Breast epithelium (tissue), 4 donors: Measurements from ENCODE around the gene MACROD1. TPM values are rescaled to one million over a fixed set of nuclear protein-coding genes. Genes with fewer than 3 reads are reported as not detected.
"Not testable (repeated sequence)": the region's sequence is repeated elsewhere in the genome, so short reads cannot be mapped to it uniquely, and the experiment has no call there.

Experiments
- DNase-seq, 2 donors: peaks; one replicate each; pipeline ENCODE4 v3.0.0-alpha.2; 2019; ENCODE audit warnings: low spot score in 2 of 2
- H3K27ac ChIP-seq, 2 donors: fragments of 200-600 bp; sonication (generic) in 1 of 2; one replicate each; pipeline ENCODE4 v1.5.1; 2016 to 2019; ENCODE audit warnings: mild to moderate bottlenecking in 1 of 2
- H3K27me3 ChIP-seq, 2 donors: fragments of 200-600 bp; sonication (generic) in 1 of 2; one replicate each; pipeline versions ENCODE4 v1.5.1 to v1.6.0; 2017 to 2019; ENCODE audit warnings: control low read depth in 1 of 2, mild to moderate bottlenecking in 1 of 2
- H3K36me3 ChIP-seq: fragments of 200-600 bp; one replicate; pipeline ENCODE4 v1.5.1; 2019
- H3K4me1 ChIP-seq, 2 donors: fragments of 200-600 bp; sonication (generic); one replicate each; pipeline ENCODE4 v1.5.1; 2016 to 2019; ENCODE audit warnings: control low read depth in 1 of 2
- H3K4me3 ChIP-seq, 3 donors: fragments of 200-600 bp; sonication (generic); 1 replicate in 2 of 3; 2 replicates in 1 of 3; pipeline ENCODE4 v1.5.1; 2016 to 2019; ENCODE audit warnings: mild to moderate bottlenecking in 3 of 3, moderate library complexity in 2 of 3
- H3K9me3 ChIP-seq, 2 donors: fragments of 200-600 bp; sonication (generic) in 1 of 2; one replicate each; pipeline ENCODE4 v1.5.1; 2016 to 2019; ENCODE audit warnings: control low read depth in 1 of 2
- POLR2A ChIP-seq: fragments of 450-650 bp; IDR thresholded peaks from one replicate; pipeline ENCODE4 v1.6.1; 2016; ENCODE audit warnings: antibody characterized with exemption, mild to moderate bottlenecking, moderate library complexity
- POLR2AphosphoS5 ChIP-seq, 3 donors: sonication (generic); formaldehyde crosslinking; IDR thresholded peaks; one replicate each; pipeline ENCODE4 v1.6.1; 2017; ENCODE audit warnings: antibody characterized with exemption in 3 of 3
- intact Hi-C: fragments of 100-400 bp; cut with DNase I; formaldehyde crosslinking; loops from one replicate; pipeline ENCODE4 v1.15.1; 2023; ENCODE audit warnings: low total_unique reads
- total RNA-seq, 3 donors: library from RNA; depleted of rRNA; stranded (reverse); fragments of >200 nt; gene quantifications; one replicate each; pipeline ENCODE4 v1.1.0, GENCODE V29; 2016
- TF ChIP-seq, protein P1 (sequence below), 3 donors: fragments of 450-650 bp; IDR thresholded peaks; one replicate each; pipeline ENCODE4 v1.5.1; 2016 to 2017; ENCODE audit warnings: antibody characterized with exemption in 3 of 3, mild to moderate bottlenecking in 3 of 3, moderate library complexity in 3 of 3

MACROD1 gene
- total RNA-seq, 3 donors from 2014 or later, result 19.7 to 113 (median 40.3) TPM

DNA sequence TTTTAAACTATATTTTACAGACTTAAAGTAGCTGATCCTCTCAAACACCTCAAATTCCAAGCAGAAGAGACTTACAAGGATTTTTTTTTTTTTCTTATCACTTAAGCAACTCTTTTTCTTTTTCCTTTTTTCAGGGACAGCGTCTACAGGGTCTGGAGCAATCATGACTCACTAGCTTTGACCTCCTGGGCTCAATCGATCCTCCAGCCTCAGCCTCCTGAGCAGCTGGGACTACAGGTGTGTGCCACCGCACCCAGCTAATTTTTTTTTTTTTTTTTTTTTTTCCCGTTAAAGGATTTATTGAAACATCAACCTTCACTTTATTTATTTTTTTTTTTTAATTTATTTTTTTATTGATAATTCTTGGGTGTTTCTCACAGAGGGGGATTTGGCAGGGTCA is 4.5 kb upstream of the MACROD1 start:
- no peaks in the 10 kb centered on the region for H3K27me3 ChIP-seq

DNA sequence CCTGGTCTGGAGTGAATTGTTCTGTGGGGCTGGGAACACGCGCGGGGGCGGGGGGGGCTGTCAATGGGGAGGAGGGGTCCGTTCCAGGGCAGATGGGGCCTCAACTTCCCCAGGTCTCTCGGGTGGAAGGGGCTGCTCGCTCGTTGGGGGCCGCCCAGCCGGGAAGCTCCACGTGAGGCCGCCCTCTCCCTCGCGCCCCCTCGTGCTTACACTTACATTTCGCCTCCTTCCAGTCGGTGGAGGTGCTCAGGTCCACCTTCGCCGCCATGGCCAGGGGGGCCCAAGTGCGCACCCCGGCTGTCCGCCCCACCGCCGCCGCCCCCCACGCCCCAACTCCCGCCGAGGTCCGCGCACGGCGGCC is 452 bp downstream of the MACROD1 start:
- Histone ChIP-seq H3K4me1 (peaks cover 0 to 4% of the 10 kb centered on the region in 2 donors), H3K36me3 (no peaks in the 10 kb centered on the region), H3K4me3 (peak overlapping the region; percentile 73 to 93 (median 85)), H3K27me3 (no peaks in the 10 kb centered on the region), H3K9me3 (no peaks in the 10 kb centered on the region), H3K27ac (peak overlapping the region; percentile 79 to 92)
- no peak for TF ChIP-seq POLR2AphosphoS5 (IDR thresholded peaks at IDR 0.05)
- no peak for TF ChIP-seq POLR2A
- TF ChIP-seq, protein P1, sequence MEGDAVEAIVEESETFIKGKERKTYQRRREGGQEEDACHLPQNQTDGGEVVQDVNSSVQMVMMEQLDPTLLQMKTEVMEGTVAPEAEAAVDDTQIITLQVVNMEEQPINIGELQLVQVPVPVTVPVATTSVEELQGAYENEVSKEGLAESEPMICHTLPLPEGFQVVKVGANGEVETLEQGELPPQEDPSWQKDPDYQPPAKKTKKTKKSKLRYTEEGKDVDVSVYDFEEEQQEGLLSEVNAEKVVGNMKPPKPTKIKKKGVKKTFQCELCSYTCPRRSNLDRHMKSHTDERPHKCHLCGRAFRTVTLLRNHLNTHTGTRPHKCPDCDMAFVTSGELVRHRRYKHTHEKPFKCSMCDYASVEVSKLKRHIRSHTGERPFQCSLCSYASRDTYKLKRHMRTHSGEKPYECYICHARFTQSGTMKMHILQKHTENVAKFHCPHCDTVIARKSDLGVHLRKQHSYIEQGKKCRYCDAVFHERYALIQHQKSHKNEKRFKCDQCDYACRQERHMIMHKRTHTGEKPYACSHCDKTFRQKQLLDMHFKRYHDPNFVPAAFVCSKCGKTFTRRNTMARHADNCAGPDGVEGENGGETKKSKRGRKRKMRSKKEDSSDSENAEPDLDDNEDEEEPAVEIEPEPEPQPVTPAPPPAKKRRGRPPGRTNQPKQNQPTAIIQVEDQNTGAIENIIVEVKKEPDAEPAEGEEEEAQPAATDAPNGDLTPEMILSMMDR (IDR thresholded peaks at IDR 0.05), result no peak
- intact Hi-C loops, result loop anchor here (5.0 kb wide), 1 partner anchor 243 kb away; no protein-coding TSS in a partner anchor
- DNase-seq, result no peak

More for the DNA sequence above, 4.5 kb upstream of the MACROD1 start:
- no peak for TF ChIP-seq POLR2AphosphoS5 (IDR thresholded peaks at IDR 0.05)
- Histone ChIP-seq H3K27ac (no peak overlapping the region), H3K9me3 (peaks cover 0 to 6% of the 10 kb centered on the region in 2 donors), H3K36me3 (no peaks in the 10 kb centered on the region), H3K4me3 (no peak overlapping the region), H3K4me1 (no peaks in the 10 kb centered on the region)
- DNase-seq, result no peak
- intact Hi-C loops, result no loop called here

DNA sequence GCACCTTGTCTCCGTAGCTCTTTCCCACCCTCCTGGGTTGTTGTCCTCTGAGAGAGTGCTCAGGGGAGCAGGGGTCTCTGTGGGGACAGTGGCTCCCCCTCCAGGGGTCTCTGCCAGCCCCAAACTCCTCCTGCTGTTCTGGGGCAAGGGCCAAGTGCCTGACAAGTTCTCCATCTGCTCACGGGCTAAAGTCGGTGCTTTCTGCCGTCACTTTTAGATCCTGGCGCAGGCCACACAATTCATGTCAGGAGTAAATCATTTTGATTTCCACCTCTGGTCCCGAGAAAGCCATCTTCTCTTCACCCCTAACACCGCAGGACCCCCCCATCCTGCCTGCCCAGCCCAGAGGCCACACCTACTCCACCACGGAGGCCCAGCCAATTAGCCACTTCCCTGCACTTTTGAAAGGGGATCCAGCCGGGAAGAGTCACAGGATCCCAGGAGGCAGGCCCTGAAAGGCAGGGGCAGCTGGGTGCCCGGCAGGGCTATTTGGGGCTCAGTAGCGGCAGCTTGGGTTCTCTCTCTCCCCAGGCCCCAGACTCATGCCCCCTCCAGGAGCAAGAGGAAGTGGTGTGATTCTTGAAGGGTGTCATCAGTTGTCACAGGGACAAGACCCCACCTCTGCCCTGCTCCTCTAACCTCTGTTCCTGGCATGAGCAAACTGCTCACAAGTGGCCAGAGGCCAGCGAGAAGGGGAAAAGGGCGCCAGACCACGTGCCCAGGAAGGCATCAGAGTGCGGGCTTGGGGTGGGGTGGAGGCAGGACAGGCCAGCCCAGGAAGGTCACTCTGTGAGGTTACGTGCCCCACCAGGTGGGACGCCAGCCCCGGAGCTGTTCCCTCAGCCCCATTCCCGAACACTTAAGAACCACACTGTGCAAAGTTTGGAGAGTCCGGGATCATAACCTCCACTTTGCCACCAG is 1.3 kb downstream of the MACROD1 start:
- no peaks in the 10 kb centered on the region for H3K9me3 ChIP-seq
- H3K4me1 ChIP-seq, result peaks cover 0 to 4% of the 10 kb centered on the region in 2 donors
- H3K27me3 ChIP-seq, result no peaks in the 10 kb centered on the region
- H3K4me3 ChIP-seq, result peak overlapping the region; percentile 73 to 93 (median 85)
- H3K27ac ChIP-seq, result peak overlapping the region; percentile 17 to 92
- TF ChIP-seq POLR2AphosphoS5 (IDR thresholded peaks at IDR 0.05), result no peak
- no peak for TF ChIP-seq POLR2A
- TF ChIP-seq, protein P1 (IDR thresholded peaks at IDR 0.05), result no peak
- intact Hi-C loops, result loop anchor here (5.0 kb wide), 1 partner anchor 242 kb away; no protein-coding TSS in a partner anchor
- no peak for DNase-seq
- no peaks in the 10 kb centered on the region for H3K36me3 ChIP-seq

DNA sequence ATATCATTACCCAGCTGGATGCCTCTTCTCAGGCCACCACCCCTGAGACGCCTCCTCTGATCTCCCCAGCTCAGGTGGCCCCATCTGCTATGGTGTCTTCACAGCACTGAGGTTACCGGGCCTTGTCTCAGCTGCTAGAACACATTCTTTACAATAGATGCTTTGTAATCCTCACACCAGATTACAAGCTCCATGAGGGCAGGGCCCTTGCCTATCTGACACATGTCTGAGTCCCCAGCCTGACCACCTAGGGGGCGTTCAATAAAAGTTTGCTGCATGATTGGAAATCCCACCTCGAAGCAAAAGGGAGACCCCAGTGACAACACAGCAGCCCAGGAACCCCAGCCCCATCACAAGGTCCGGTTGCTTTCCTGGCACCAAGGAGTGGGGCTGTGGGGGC is 2.0 kb downstream of the MACROD1 start:
- Histone ChIP-seq H3K4me1 (peaks cover 0 to 4% of the 10 kb centered on the region in 2 donors), H3K4me3 (no peak overlapping the region), H3K36me3 (no peaks in the 10 kb centered on the region), H3K9me3 (no peaks in the 10 kb centered on the region), H3K27ac (no peak overlapping the region), H3K27me3 (no peaks in the 10 kb centered on the region)
- intact Hi-C loops, result no loop called here
- DNase-seq, result no peak
- TF ChIP-seq POLR2AphosphoS5 (IDR thresholded peaks at IDR 0.05), result no peak
- TF ChIP-seq, protein P1 (IDR thresholded peaks at IDR 0.05), result no peak
- TF ChIP-seq POLR2A, result no peak

DNA sequence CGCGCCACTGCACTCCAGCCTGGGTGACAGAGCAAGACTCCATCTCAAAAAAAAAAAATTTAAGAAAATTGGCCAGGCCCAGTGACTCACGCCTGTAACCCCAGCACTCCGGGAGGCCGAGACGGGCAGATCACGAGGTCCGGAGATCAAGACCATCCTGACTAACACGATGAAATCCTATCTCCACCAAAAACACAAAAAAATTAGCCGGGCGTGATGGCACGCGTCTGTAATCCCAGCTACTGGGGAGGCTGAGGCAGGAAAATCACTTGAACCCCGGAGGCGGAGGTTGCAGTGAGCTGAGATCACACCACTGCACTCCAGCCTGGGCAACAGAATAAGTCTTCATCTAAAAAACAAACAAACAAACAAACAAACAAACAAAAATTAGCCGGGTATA is 3.1 kb downstream of the MACROD1 start:
- H3K9me3 ChIP-seq, intact Hi-C loops, H3K27me3 ChIP-seq, DNase-seq, H3K27ac ChIP-seq, H3K4me1 ChIP-seq, H3K4me3 ChIP-seq, H3K36me3 ChIP-seq: not testable (repeated sequence)

DNA sequence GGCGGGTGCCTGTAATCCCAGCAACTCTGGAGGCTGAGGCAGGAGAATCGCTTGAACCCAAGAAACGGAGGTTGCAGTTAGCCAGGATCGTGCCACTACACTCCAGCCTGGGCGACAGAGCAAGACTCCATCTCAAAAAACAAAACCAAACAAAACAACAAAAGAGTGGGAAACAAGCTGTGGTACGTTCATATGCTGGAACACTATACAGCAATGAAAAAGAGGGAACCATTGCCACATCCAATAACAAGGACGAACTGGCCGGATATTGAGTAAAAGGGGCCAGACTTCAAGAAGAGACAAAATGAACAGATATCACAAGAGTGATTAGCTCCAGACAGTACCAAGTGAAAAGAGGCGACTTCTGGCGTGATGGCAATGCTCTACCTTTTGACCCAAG is 4.9 kb downstream of the MACROD1 start:
- no peak overlapping the region for H3K4me3 ChIP-seq
- no peak overlapping the region for H3K27ac ChIP-seq
- DNase-seq, result no peak
- no peaks in the 10 kb centered on the region for H3K36me3 ChIP-seq
- no peaks in the 10 kb centered on the region for H3K27me3 ChIP-seq
- TF ChIP-seq POLR2AphosphoS5 (IDR thresholded peaks at IDR 0.05) (no peak), POLR2A (no peak)
- TF ChIP-seq, protein P1 (IDR thresholded peaks at IDR 0.05), result no peak
- intact Hi-C loops, result no loop called here
- no peaks in the 10 kb centered on the region for H3K9me3 ChIP-seq
- peaks cover 0 to 4% of the 10 kb centered on the region in 2 donors for H3K4me1 ChIP-seq
